Measurements from ENCODE around the gene PAXX. TPM values are rescaled to one million over a fixed set of nuclear protein-coding genes. Genes with fewer than 3 reads are reported as not detected.

PAXX gene
- total RNA-seq, 1 experiment from 2014 or later = 89.0 TPM

DNA sequence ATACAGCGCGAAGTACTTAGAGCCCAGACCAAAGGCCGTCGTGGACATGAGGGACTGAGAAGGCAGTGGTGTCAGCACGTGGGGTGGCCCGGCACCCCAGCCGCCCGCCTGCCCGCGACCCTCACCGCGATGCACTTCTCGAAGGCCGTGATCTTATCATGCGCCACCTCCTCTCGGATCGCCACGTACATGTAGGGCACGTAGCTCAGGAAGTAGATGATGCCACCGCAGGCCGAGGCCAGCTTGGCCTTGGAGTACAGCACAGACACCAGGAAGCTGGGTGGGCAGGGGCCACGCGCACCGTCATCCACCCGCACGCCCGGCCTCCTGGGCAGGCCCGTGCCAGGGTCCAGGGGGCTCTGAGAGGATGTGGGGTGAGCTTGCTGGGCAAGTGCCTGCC is 24.8 kb downstream of the PAXX start:
- ATAC-seq (no peak), DNase-seq (ENCODE audit: low read depth, low spot score) (no peak)
- no TSS peak for BruUV-seq (replicated peaks)
- peaks cover 0 to under 1% of the 10 kb centered on the region in 2 experiments; a peak in 1 of 4 replicates for H3K4me1 ChIP-seq (ENCODE audit: control insufficient read depth in 1 of 2, insufficient read depth in 2 of 2, low read length in 2 of 2)
- ChIA-PET POLR2A (no interaction called here), CTCF (interaction anchor here (1.2 kb wide), 1 partner anchor 12 kb away, joined by 4 read pairs; no protein-coding TSS in a partner anchor), RAD21 (ENCODE audit: low non-redundant PET in 1 of 2, low total read pairs in 2 of 2, uncharacterized antibody in 2 of 2, unreplicated experiment in 2 of 2) (no interaction called here)
- H3K9me2 ChIP-seq (ENCODE audit: insufficient read depth) = no peaks in the 10 kb centered on the region
- peaks cover 19 to 27% of the 10 kb centered on the region in 2 experiments; a peak in 3 of 4 replicates for H3K36me3 ChIP-seq (ENCODE audit: control insufficient read depth in 1 of 2, insufficient read depth in 2 of 2, low read length in 2 of 2)
- intact Hi-C loops (cut with micrococcal nuclease) = no loop called here
- H2AFZ ChIP-seq (ENCODE audit: low read depth, low read length, poor library complexity, severe bottlenecking) = no peak overlapping the region
- H3K4me2 ChIP-seq (ENCODE audit: low read length) = no peak overlapping the region
- H4K20me1 ChIP-seq (ENCODE audit: insufficient read depth) = no peaks in the 10 kb centered on the region
- no peak overlapping the region for H3K27ac ChIP-seq (ENCODE audit: low read depth, low read length)
- no peaks in the 10 kb centered on the region for H3K9me3 ChIP-seq (ENCODE audit: control insufficient read depth in 1 of 2, insufficient read depth in 1 of 2, low read depth in 1 of 2, low read length in 2 of 2)
- no peaks in the 10 kb centered on the region for H3K79me2 ChIP-seq (ENCODE audit: insufficient read depth, low read length)
- H3K4me3 ChIP-seq (replicated peaks in 1 of 2; ENCODE audit: low read depth in 1 of 2, low read length in 2 of 2) = no peak overlapping the region
- TF ChIP-seq TCF7L2 (IDR thresholded peaks at IDR 0.05; ENCODE audit: borderline replicate concordance, extremely low read depth, insufficient read depth, insufficient read length) (no peak), EZH2 (IDR thresholded peaks at IDR 0.05) (no peak), JUND (IDR thresholded peaks at IDR 0.05) (no peak), ZNF274 (IDR thresholded peaks at IDR 0.05; ENCODE audit: low read depth, low read length) (no peak)
- TF ChIP-seq, protein P1, sequence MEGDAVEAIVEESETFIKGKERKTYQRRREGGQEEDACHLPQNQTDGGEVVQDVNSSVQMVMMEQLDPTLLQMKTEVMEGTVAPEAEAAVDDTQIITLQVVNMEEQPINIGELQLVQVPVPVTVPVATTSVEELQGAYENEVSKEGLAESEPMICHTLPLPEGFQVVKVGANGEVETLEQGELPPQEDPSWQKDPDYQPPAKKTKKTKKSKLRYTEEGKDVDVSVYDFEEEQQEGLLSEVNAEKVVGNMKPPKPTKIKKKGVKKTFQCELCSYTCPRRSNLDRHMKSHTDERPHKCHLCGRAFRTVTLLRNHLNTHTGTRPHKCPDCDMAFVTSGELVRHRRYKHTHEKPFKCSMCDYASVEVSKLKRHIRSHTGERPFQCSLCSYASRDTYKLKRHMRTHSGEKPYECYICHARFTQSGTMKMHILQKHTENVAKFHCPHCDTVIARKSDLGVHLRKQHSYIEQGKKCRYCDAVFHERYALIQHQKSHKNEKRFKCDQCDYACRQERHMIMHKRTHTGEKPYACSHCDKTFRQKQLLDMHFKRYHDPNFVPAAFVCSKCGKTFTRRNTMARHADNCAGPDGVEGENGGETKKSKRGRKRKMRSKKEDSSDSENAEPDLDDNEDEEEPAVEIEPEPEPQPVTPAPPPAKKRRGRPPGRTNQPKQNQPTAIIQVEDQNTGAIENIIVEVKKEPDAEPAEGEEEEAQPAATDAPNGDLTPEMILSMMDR (IDR thresholded peaks at IDR 0.05 in 2 of 3, conservative IDR thresholded peaks at IDR 0.05 in 1 of 3; ENCODE audit: borderline replicate concordance in 1 of 3, insufficient read depth in 1 of 3, low read depth in 2 of 3, low read length in 2 of 3) = no peak
- no peaks in the 10 kb centered on the region for H3K27me3 ChIP-seq (ENCODE audit: insufficient read depth, low read length)
- no peak overlapping the region for H3K9ac ChIP-seq (ENCODE audit: low read length)

DNA sequence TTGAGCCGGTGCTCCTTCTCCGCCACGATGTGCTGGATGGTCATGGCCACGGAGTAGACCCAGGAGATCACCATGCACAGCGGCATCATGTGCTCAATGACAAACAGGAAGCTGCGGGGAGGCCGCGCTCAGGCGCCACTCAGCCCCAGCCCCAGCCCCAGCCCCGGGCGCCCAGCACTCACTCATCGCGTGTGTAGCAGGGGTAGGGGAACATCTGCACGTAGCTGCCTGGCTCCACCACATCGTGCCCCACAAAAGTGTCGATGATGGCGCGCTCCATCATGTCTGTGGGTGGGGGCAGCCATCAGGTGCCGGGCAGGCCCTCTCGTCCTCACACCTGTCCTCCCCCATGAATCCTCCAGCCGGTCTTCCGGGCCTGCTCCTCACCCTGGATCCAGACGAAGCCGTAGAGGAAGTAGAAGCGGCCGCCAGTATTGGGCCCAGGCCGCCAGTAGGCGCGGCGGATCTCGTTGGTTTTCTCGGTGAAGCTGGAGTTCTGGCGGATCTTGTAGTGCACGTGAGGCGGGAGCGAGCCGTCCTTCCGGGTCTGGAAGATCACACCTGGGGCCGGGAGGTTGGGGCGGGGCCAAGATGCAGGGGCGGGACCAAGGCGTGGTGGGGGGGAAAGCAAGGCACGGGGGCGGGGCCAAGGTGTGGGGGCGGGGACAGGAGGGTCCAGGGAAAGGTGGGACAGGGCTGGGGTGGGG is 25.7 kb downstream of the PAXX start:
- DNase-seq (ENCODE audit: low read depth, low spot score) (no peak), ATAC-seq (no peak)
- no peak overlapping the region for H3K9ac ChIP-seq (ENCODE audit: low read length)
- ChIA-PET CTCF (interaction anchor here (1.2 kb wide), 1 partner anchor 11 kb away, joined by 4 read pairs; no protein-coding TSS in a partner anchor), POLR2A (no interaction called here), RAD21 (ENCODE audit: low non-redundant PET in 1 of 2, low total read pairs in 2 of 2, uncharacterized antibody in 2 of 2, unreplicated experiment in 2 of 2) (no interaction called here)
- no peaks in the 10 kb centered on the region for H4K20me1 ChIP-seq (ENCODE audit: insufficient read depth)
- H3K4me3 ChIP-seq (replicated peaks in 1 of 2; ENCODE audit: low read depth in 1 of 2, low read length in 2 of 2) = no peak overlapping the region
- peaks cover 5 to 9% of the 10 kb centered on the region in 2 experiments; a peak in 3 of 4 replicates for H3K4me1 ChIP-seq (ENCODE audit: control insufficient read depth in 1 of 2, insufficient read depth in 2 of 2, low read length in 2 of 2)
- intact Hi-C loops (cut with micrococcal nuclease) = no loop called here
- no peaks in the 10 kb centered on the region for H3K9me3 ChIP-seq (ENCODE audit: control insufficient read depth in 1 of 2, insufficient read depth in 1 of 2, low read depth in 1 of 2, low read length in 2 of 2)
- H3K79me2 ChIP-seq (ENCODE audit: insufficient read depth, low read length) = no peaks in the 10 kb centered on the region
- no peak overlapping the region for H3K4me2 ChIP-seq (ENCODE audit: low read length)
- H3K27ac ChIP-seq (ENCODE audit: low read depth, low read length) = no peak overlapping the region
- H3K27me3 ChIP-seq (ENCODE audit: insufficient read depth, low read length) = no peaks in the 10 kb centered on the region
- H3K36me3 ChIP-seq (ENCODE audit: control insufficient read depth in 1 of 2, insufficient read depth in 2 of 2, low read length in 2 of 2) = peaks cover 19 to 27% of the 10 kb centered on the region in 2 experiments; a peak in 3 of 4 replicates
- H3K9me2 ChIP-seq (ENCODE audit: insufficient read depth) = no peaks in the 10 kb centered on the region
- TF ChIP-seq EZH2 (IDR thresholded peaks at IDR 0.05) (no peak), ZNF274 (IDR thresholded peaks at IDR 0.05; ENCODE audit: low read depth, low read length) (no peak), SRF (IDR thresholded peaks at IDR 0.05; ENCODE audit: low read depth) (no peak), TCF7L2 (IDR thresholded peaks at IDR 0.05; ENCODE audit: borderline replicate concordance, extremely low read depth, insufficient read depth, insufficient read length) (no peak), SIN3A (IDR thresholded peaks at IDR 0.05; ENCODE audit: low read depth) (no peak), POLR2AphosphoS5 (IDR thresholded peaks at IDR 0.05; ENCODE audit: low read depth, low read length) (no peak), EGR1 (IDR thresholded peaks at IDR 0.05; ENCODE audit: low read depth) (no peak), ELF1 (IDR thresholded peaks at IDR 0.05; ENCODE audit: borderline replicate concordance, low read depth) (no peak)
- TF ChIP-seq, protein P2, sequence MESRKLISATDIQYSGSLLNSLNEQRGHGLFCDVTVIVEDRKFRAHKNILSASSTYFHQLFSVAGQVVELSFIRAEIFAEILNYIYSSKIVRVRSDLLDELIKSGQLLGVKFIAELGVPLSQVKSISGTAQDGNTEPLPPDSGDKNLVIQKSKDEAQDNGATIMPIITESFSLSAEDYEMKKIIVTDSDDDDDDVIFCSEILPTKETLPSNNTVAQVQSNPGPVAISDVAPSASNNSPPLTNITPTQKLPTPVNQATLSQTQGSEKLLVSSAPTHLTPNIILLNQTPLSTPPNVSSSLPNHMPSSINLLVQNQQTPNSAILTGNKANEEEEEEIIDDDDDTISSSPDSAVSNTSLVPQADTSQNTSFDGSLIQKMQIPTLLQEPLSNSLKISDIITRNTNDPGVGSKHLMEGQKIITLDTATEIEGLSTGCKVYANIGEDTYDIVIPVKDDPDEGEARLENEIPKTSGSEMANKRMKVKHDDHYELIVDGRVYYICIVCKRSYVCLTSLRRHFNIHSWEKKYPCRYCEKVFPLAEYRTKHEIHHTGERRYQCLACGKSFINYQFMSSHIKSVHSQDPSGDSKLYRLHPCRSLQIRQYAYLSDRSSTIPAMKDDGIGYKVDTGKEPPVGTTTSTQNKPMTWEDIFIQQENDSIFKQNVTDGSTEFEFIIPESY (IDR thresholded peaks at IDR 0.05; ENCODE audit: extremely low read depth, insufficient replicate concordance, low read length) = no peak
- TF ChIP-seq, protein P3, sequence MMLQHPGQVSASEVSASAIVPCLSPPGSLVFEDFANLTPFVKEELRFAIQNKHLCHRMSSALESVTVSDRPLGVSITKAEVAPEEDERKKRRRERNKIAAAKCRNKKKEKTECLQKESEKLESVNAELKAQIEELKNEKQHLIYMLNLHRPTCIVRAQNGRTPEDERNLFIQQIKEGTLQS (IDR thresholded peaks at IDR 0.05) = no peak
- no TSS peak for BruUV-seq (replicated peaks)
- H2AFZ ChIP-seq (ENCODE audit: low read depth, low read length, poor library complexity, severe bottlenecking) = no peak overlapping the region

Measured in HCT116 (cell line).